Fibroblast of the aortic adventitia (primary cell): Measurements from ENCODE around the gene IQCB1. TPM values are rescaled to one million over a fixed set of nuclear protein-coding genes. Genes with fewer than 3 reads are reported as not detected.

Source experiments
- DNase-seq: peaks from one replicate; pipeline ENCODE4 v3.0.0-alpha.2; 2010; ENCODE audit warnings: low read depth
- H3K4me3 ChIP-seq: 2 replicates; pipeline ENCODE4 v1.5.1; 2011; ENCODE audit warnings: low read depth, mild to moderate bottlenecking, control low read depth, low read length, moderate library complexity
- total RNA-seq: library from RNA; depleted of rRNA; stranded (reverse); fragments of >200 nt; gene quantifications from 2 replicates; pipeline ENCODE4 v1.2.3, GENCODE V29; 2012; ENCODE audit warnings: low replicate concordance
- TF ChIP-seq, protein P1 (sequence below): IDR thresholded peaks from 2 replicates; pipeline ENCODE4 v1.5.1; 2011; ENCODE audit warnings: mild to moderate bottlenecking, low read length, control low read depth, inconsistent platforms; ENCODE audit not compliant: insufficient read depth

Gene IQCB1
- total RNA-seq, 1 donor, result 19.5 TPM

- no peak overlapping the region for H3K4me3 ChIP-seq
- DNase-seq, result no peak
- TF ChIP-seq, protein P1, sequence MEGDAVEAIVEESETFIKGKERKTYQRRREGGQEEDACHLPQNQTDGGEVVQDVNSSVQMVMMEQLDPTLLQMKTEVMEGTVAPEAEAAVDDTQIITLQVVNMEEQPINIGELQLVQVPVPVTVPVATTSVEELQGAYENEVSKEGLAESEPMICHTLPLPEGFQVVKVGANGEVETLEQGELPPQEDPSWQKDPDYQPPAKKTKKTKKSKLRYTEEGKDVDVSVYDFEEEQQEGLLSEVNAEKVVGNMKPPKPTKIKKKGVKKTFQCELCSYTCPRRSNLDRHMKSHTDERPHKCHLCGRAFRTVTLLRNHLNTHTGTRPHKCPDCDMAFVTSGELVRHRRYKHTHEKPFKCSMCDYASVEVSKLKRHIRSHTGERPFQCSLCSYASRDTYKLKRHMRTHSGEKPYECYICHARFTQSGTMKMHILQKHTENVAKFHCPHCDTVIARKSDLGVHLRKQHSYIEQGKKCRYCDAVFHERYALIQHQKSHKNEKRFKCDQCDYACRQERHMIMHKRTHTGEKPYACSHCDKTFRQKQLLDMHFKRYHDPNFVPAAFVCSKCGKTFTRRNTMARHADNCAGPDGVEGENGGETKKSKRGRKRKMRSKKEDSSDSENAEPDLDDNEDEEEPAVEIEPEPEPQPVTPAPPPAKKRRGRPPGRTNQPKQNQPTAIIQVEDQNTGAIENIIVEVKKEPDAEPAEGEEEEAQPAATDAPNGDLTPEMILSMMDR, result no peak
These were observed 114.7 kb downstream of the IQCB1 start for GRCh38 chr3:121720163-121720562.

Other genes with a start within 250 kb of the IQCB1 start
- under 0.01 TPM in 1 of 2 replicates, not detected in the other for gene FBXO40, start 241.7 kb downstream of the IQCB1 start, total RNA-seq
- 2.7 and 7.5 TPM in 2 replicates for gene HCLS1, start 174.2 kb downstream of the IQCB1 start, total RNA-seq
- 63.2 and 153 TPM in 2 replicates for gene GOLGB1, start 85.3 kb downstream of the IQCB1 start, total RNA-seq
- gene EAF2, start 149 bp upstream of the IQCB1 start, total RNA-seq, result 2.1 and 2.3 TPM in 2 replicates
- 0.18 and 0.25 TPM in 2 replicates for gene SLC15A2, start 59.3 kb upstream of the IQCB1 start, total RNA-seq
- gene ILDR1, start 187.2 kb upstream of the IQCB1 start, total RNA-seq, result not detected in 2 replicates
- not detected in 2 replicates for gene CD86, start 220.3 kb upstream of the IQCB1 start, total RNA-seq